ENCODE measurements around the gene RAB3B.

Gene RAB3B

GRCh38 chr1:51952638-51953037 lies 37.9 kb downstream of the RAB3B start:
- H4K20me1 ChIP-seq (ENCODE audit: insufficient read depth, low read length), result no peaks in the 10 kb centered on the region
- no peak overlapping the region for H3K4me2 ChIP-seq (ENCODE audit: low read length)
- H3K9ac ChIP-seq (ENCODE audit: low read length), result no peak overlapping the region
- no peaks in the 10 kb centered on the region for H3K9me3 ChIP-seq (ENCODE audit: insufficient read depth, low read length)
- H3K27ac ChIP-seq (ENCODE audit: low read length), result no peak overlapping the region
- H3K36me3 ChIP-seq (replicated peaks; ENCODE audit: low read depth, low read length), result no peaks in the 10 kb centered on the region
- H3K79me2 ChIP-seq (ENCODE audit: low read length), result no peaks in the 10 kb centered on the region
- no peak overlapping the region for H3K4me3 ChIP-seq (ENCODE audit: low read length)
- H2AFZ ChIP-seq (ENCODE audit: low read depth, low read length), result no peak overlapping the region
- H3K4me1 ChIP-seq (ENCODE audit: low read length), result peaks cover 11% of the 10 kb centered on the region
- H3K27me3 ChIP-seq (ENCODE audit: low read depth, low read length), result no peaks in the 10 kb centered on the region
- no peak for TF ChIP-seq CTCF (IDR thresholded peaks at IDR 0.05; ENCODE audit: low read depth, low read length)
- TF ChIP-seq EZH2phosphoT487 (IDR thresholded peaks at IDR 0.05; ENCODE audit: low read depth), result no peak

GRCh38 chr1:51950701-51951100 lies 39.8 kb downstream of the RAB3B start:
- H3K79me2 ChIP-seq (ENCODE audit: low read length), result no peaks in the 10 kb centered on the region
- no peaks in the 10 kb centered on the region for H3K27me3 ChIP-seq (ENCODE audit: low read depth, low read length)
- no peaks in the 10 kb centered on the region for H3K9me3 ChIP-seq (ENCODE audit: insufficient read depth, low read length)
- no peaks in the 10 kb centered on the region for H4K20me1 ChIP-seq (ENCODE audit: insufficient read depth, low read length)
- no peak for TF ChIP-seq EZH2phosphoT487 (IDR thresholded peaks at IDR 0.05; ENCODE audit: low read depth)
- TF ChIP-seq CTCF (IDR thresholded peaks at IDR 0.05; ENCODE audit: low read depth, low read length), result no peak
- no peak overlapping the region for H2AFZ ChIP-seq (ENCODE audit: low read depth, low read length)
- H3K9ac ChIP-seq (ENCODE audit: low read length), result no peak overlapping the region
- no peaks in the 10 kb centered on the region for H3K36me3 ChIP-seq (replicated peaks; ENCODE audit: low read depth, low read length)
- no peak overlapping the region for H3K27ac ChIP-seq (ENCODE audit: low read length)
- no peak overlapping the region for H3K4me3 ChIP-seq (ENCODE audit: low read length)
- H3K4me2 ChIP-seq (ENCODE audit: low read length), result no peak overlapping the region
- H3K4me1 ChIP-seq (ENCODE audit: low read length), result peaks cover 11% of the 10 kb centered on the region

- no peak overlapping the region for H2AFZ ChIP-seq (ENCODE audit: low read depth, low read length)
- no peaks in the 10 kb centered on the region for H3K79me2 ChIP-seq (ENCODE audit: low read length)
- no peak overlapping the region for H3K27ac ChIP-seq (ENCODE audit: low read length)
- no peaks in the 10 kb centered on the region for H3K36me3 ChIP-seq (replicated peaks; ENCODE audit: low read depth, low read length)
- no peaks in the 10 kb centered on the region for H4K20me1 ChIP-seq (ENCODE audit: insufficient read depth, low read length)
- TF ChIP-seq CTCF (IDR thresholded peaks at IDR 0.05; ENCODE audit: low read depth, low read length) (no peak), EZH2phosphoT487 (IDR thresholded peaks at IDR 0.05; ENCODE audit: low read depth) (no peak)
- H3K9me3 ChIP-seq (ENCODE audit: insufficient read depth, low read length), result no peaks in the 10 kb centered on the region
- no peak overlapping the region for H3K9ac ChIP-seq (ENCODE audit: low read length)
- H3K4me2 ChIP-seq (ENCODE audit: low read length), result no peak overlapping the region
- H3K4me1 ChIP-seq (ENCODE audit: low read length), result peaks cover 11% of the 10 kb centered on the region
- no peaks in the 10 kb centered on the region for H3K27me3 ChIP-seq (ENCODE audit: low read depth, low read length)
- no peak overlapping the region for H3K4me3 ChIP-seq (ENCODE audit: low read length)
These were observed 41.3 kb downstream of the RAB3B start for GRCh38 chr1:51949014-51949702.

GRCh38 chr1:51948491-51948915 lies 42.0 kb downstream of the RAB3B start:
- Histone ChIP-seq H3K9me3 (ENCODE audit: insufficient read depth, low read length) (no peaks in the 10 kb centered on the region), H3K79me2 (ENCODE audit: low read length) (no peaks in the 10 kb centered on the region), H2AFZ (ENCODE audit: low read depth, low read length) (no peak overlapping the region), H4K20me1 (ENCODE audit: insufficient read depth, low read length) (no peaks in the 10 kb centered on the region), H3K27ac (ENCODE audit: low read length) (no peak overlapping the region), H3K27me3 (ENCODE audit: low read depth, low read length) (no peaks in the 10 kb centered on the region), H3K36me3 (replicated peaks; ENCODE audit: low read depth, low read length) (no peaks in the 10 kb centered on the region), H3K4me3 (ENCODE audit: low read length) (no peak overlapping the region), H3K4me1 (ENCODE audit: low read length) (peaks cover 11% of the 10 kb centered on the region), H3K4me2 (ENCODE audit: low read length) (no peak overlapping the region), H3K9ac (ENCODE audit: low read length) (no peak overlapping the region)
- no peak for TF ChIP-seq CTCF (IDR thresholded peaks at IDR 0.05; ENCODE audit: low read depth, low read length)
- TF ChIP-seq EZH2phosphoT487 (IDR thresholded peaks at IDR 0.05; ENCODE audit: low read depth), result no peak

Data from OCI-LY3 (cell line).